ENCODE measurements around the gene LRRC8D. TPM values are rescaled to one million over a fixed set of nuclear protein-coding genes. Genes with fewer than 3 reads are reported as not detected.

The LRRC8D gene
- total RNA-seq, 4 donors from 2014 or later, result 14.4 to 17.7 (median 15.7) TPM

GRCh38 chr1:89873288-89873687 is 52.5 kb downstream of the LRRC8D start:
- no peak for TF ChIP-seq POLR2A (IDR thresholded peaks at IDR 0.05)
- TF ChIP-seq, protein P1, sequence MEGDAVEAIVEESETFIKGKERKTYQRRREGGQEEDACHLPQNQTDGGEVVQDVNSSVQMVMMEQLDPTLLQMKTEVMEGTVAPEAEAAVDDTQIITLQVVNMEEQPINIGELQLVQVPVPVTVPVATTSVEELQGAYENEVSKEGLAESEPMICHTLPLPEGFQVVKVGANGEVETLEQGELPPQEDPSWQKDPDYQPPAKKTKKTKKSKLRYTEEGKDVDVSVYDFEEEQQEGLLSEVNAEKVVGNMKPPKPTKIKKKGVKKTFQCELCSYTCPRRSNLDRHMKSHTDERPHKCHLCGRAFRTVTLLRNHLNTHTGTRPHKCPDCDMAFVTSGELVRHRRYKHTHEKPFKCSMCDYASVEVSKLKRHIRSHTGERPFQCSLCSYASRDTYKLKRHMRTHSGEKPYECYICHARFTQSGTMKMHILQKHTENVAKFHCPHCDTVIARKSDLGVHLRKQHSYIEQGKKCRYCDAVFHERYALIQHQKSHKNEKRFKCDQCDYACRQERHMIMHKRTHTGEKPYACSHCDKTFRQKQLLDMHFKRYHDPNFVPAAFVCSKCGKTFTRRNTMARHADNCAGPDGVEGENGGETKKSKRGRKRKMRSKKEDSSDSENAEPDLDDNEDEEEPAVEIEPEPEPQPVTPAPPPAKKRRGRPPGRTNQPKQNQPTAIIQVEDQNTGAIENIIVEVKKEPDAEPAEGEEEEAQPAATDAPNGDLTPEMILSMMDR (IDR thresholded peaks at IDR 0.05), result no peak
- no peak overlapping the region for H3K4me3 ChIP-seq (ENCODE audit: low read depth, poor library complexity, severe bottlenecking)
- DNase-seq (ENCODE audit: low spot score in 2 of 2), result no peak
- intact Hi-C loops (cut with DNase I; ENCODE audit: low total_unique reads), result no loop called here

DNA sequence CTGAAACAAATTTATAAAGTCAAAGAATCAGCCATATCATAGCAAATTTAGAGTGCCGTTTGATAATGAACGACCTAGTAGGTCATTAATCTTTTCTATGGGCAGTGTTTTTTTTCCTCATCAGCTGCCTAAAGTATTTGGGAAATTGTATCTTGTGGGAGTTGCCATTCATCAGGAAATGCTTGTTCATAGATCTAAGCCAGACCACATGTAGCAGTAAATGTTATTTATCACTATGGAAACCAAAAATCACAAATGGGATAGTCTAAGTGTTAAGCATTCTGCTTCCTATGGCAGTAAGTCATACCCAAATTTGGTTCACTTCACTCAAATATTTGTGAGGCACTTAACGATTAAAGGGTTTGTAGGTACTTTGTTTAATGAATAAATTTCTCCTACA is 52.9 kb downstream of the LRRC8D start:
- intact Hi-C loops (cut with DNase I; ENCODE audit: low total_unique reads), result no loop called here
- no peak for DNase-seq (ENCODE audit: low spot score in 2 of 2)
- WGBS, 2 donors, result 9 to 13% methylated on average over 3 of the region's 3 CpGs

DNA sequence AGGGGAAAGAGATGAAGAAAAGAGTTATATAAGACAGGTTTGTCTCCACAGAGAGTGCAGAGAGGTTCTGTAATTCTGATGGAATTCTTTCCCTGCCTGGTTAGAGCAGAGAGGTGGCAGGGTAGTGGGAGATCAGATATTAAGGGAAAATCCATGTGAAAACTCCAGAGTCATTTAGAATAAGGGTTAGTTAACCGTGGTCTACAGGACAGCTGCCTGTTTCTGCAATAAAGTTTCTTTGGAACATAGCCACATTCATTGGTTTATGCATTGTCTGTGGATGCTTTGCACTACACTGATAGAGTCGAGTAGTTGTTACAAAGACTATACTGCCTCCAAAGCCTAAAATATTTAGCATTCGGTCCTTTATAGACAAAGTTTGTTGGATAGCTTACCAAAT is 55.6 kb downstream of the LRRC8D start:
- whole genome bisulfite sequencing, 2 donors, result 79 to 80% methylated on average over 3 of the region's 3 CpGs
- no peak for DNase-seq (ENCODE audit: low spot score in 2 of 2)
- TF ChIP-seq POLR2A (IDR thresholded peaks at IDR 0.05), result no peak
- TF ChIP-seq, protein P1 (IDR thresholded peaks at IDR 0.05), result no peak
- intact Hi-C loops (cut with DNase I; ENCODE audit: low total_unique reads), result no loop called here
- no peak overlapping the region for H3K4me3 ChIP-seq (ENCODE audit: low read depth, poor library complexity, severe bottlenecking)

More for the DNA sequence above, 52.9 kb downstream of the LRRC8D start:
- H3K4me3 ChIP-seq (ENCODE audit: low read depth, poor library complexity, severe bottlenecking), result no peak overlapping the region
- TF ChIP-seq, protein P1 (IDR thresholded peaks at IDR 0.05), result no peak
- TF ChIP-seq POLR2A (IDR thresholded peaks at IDR 0.05), result no peak

GRCh38 chr1:89877756-89878155 is 56.9 kb downstream of the LRRC8D start:
- TF ChIP-seq POLR2A (IDR thresholded peaks at IDR 0.05), result no peak
- TF ChIP-seq, protein P1 (IDR thresholded peaks at IDR 0.05), result no peak
- intact Hi-C loops (cut with DNase I; ENCODE audit: low total_unique reads), result no loop called here
- 66 to 73% methylated on average over 2 of the region's 2 CpGs for WGBS, 2 donors
- no peak for DNase-seq (ENCODE audit: low spot score in 2 of 2)
- no peak overlapping the region for H3K4me3 ChIP-seq (ENCODE audit: low read depth, poor library complexity, severe bottlenecking)

DNA sequence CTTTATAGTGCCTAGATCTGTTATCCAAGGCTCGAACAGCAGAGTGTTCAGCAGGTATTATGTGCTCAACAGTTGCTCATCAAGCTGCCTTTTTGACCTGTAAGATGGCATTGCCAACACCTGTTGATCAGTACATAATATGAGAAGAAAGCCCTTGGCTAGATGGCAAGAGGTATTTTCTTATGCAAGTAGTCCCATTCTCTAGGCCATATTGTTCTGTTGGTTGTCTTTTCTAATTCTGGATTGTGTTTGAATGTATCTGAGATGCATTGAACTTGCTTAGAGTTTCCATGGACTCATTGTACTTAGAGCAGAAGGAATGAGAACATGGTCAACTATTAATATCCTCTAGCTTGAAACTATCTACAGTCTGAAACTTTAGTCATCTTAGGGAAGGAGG is 57.4 kb downstream of the LRRC8D start:
- TF ChIP-seq, protein P1 (IDR thresholded peaks at IDR 0.05), result no peak
- TF ChIP-seq POLR2A (IDR thresholded peaks at IDR 0.05), result no peak
- intact Hi-C loops (cut with DNase I; ENCODE audit: low total_unique reads), result no loop called here
- no peak for DNase-seq (ENCODE audit: low spot score in 2 of 2)
- H3K4me3 ChIP-seq (ENCODE audit: low read depth, poor library complexity, severe bottlenecking), result no peak overlapping the region
- 74 to 80% methylated on average over 1 of the region's 1 CpG for WGBS, 2 donors

- H3K4me3 ChIP-seq (ENCODE audit: low read depth, poor library complexity, severe bottlenecking), result no peak overlapping the region
- TF ChIP-seq POLR2A (IDR thresholded peaks at IDR 0.05), result no peak
- TF ChIP-seq, protein P1 (IDR thresholded peaks at IDR 0.05), result no peak
- WGBS, 2 donors, result 76 to 80% methylated on average over 1 of the region's 1 CpG
- no peak for DNase-seq (ENCODE audit: low spot score in 2 of 2)
- intact Hi-C loops (cut with DNase I; ENCODE audit: low total_unique reads), result no loop called here
Measured at GRCh38 chr1:89880679-89881078, 59.8 kb downstream of the LRRC8D start.

All from lower leg skin (tissue), 4 donors.